GDM1 (cell line): ENCODE data around the gene TRABD.
A peak's percentile ranks its signal among the peaks of the same experiment; 100 is the strongest.

Source experiments
- DNase-seq: peaks from one replicate; lab custom pipeline; 2025; lab: John Stamatoyannopoulos, UW

The TRABD gene

GRCh38 chr22:50186761-50187523 is 1.2 kb downstream of the TRABD start:
- no peak for DNase-seq

- no peak for DNase-seq
These were observed 2.6 kb downstream of the TRABD start for GRCh38 chr22:50188356-50188755.

- no peak for DNase-seq
These were observed 3.6 kb downstream of the TRABD start for GRCh38 chr22:50189184-50189848.

- no peak for DNase-seq
These were observed 4.1 kb downstream of the TRABD start for GRCh38 chr22:50189849-50190181.

- peak; percentile 82 for DNase-seq
These were observed 4.6 kb downstream of the TRABD start for GRCh38 chr22:50190182-50190940.

GRCh38 chr22:50190941-50191741 is 5.4 kb downstream of the TRABD start:
- DNase-seq: peak; percentile 88

GRCh38 chr22:50192436-50193204 is 6.9 kb downstream of the TRABD start:
- DNase-seq: peak; percentile 22

GRCh38 chr22:50193621-50194020 is 7.9 kb downstream of the TRABD start:
- DNase-seq: no peak

GRCh38 chr22:50194037-50194805 is 8.5 kb downstream of the TRABD start:
- DNase-seq: no peak

- DNase-seq: no peak
These were observed 10.5 kb downstream of the TRABD start for GRCh38 chr22:50196256-50196655.

- DNase-seq: no peak
These were observed 11.5 kb downstream of the TRABD start for GRCh38 chr22:50197000-50197800.

- no peak for DNase-seq
These were observed 12.3 kb downstream of the TRABD start for GRCh38 chr22:50197856-50198623.

- no peak for DNase-seq
These were observed 12.9 kb downstream of the TRABD start for GRCh38 chr22:50198624-50199017.

GRCh38 chr22:50199251-50199721 is 13.6 kb downstream of the TRABD start:
- DNase-seq: no peak

- DNase-seq: no peak
These were observed 14.2 kb downstream of the TRABD start for GRCh38 chr22:50199829-50200460.

- DNase-seq: peak; percentile 84
These were observed 14.9 kb downstream of the TRABD start, which contains the start of gene SELENOO for GRCh38 chr22:50200461-50201190. TSS of gene SELENOO (plus strand) at chr22:50201011. CDS start at chr22:50201037, 26 bp downstream.
